ENCODE results near the gene SIGLEC15. TPM values are rescaled to one million over a fixed set of nuclear protein-coding genes. Genes with fewer than 3 reads are reported as not detected.

SIGLEC15 gene
- total and polyA plus RNA-seq, 8 donors, result 0.10 to 5.5 (median 0.76) TPM; not detected in 3

- no peaks in the 10 kb centered on the region for H3K4me1 ChIP-seq
- H3K27me3 ChIP-seq, result no peaks in the 10 kb centered on the region
- H3K27ac ChIP-seq, result no peak overlapping the region
- intact Hi-C loops (cut with DNase I; ENCODE audit: low total_unique reads), result no loop called here
- DNase-seq, result no peak
- peaks cover 0 to 6% (median 0%) of the 10 kb centered on the region in 4 donors for H3K9me3 ChIP-seq
- H3K4me3 ChIP-seq, result no peak overlapping the region
- TF ChIP-seq CTCF (IDR thresholded peaks at IDR 0.05), result no peak
- no peak for TF ChIP-seq EP300 (IDR thresholded peaks at IDR 0.05)
- TF ChIP-seq POLR2AphosphoS5 (IDR thresholded peaks at IDR 0.05), result no peak
- no peak for TF ChIP-seq POLR2A (IDR thresholded peaks at IDR 0.05)
- WGBS, 5 donors, result 88 to 96% (median 94%) methylated on average over 3 of the region's 3 CpGs
- no peaks in the 10 kb centered on the region for H3K36me3 ChIP-seq
Observed at GRCh38 chr18:45788861-45789260, 36.6 kb upstream of the SIGLEC15 start.

- intact Hi-C loops (cut with DNase I; ENCODE audit: low total_unique reads), result no loop called here
Observed at GRCh38 chr18:45792506-45793263, 32.8 kb upstream of the SIGLEC15 start.

GRCh38 chr18:45793264-45793965 lies 32.1 kb upstream of the SIGLEC15 start:
- Histone ChIP-seq H3K27me3 (no peaks in the 10 kb centered on the region), H3K27ac (no peak overlapping the region), H3K36me3 (no peaks in the 10 kb centered on the region), H3K9me3 (peaks cover 0 to 6% (median 0%) of the 10 kb centered on the region in 4 donors), H3K4me1 (no peaks in the 10 kb centered on the region), H3K4me3 (no peak overlapping the region)
- 48 to 56% (median 52%) methylated on average over 4 of the region's 4 CpGs for WGBS, 5 donors
- TF ChIP-seq POLR2AphosphoS5 (IDR thresholded peaks at IDR 0.05) (no peak), EP300 (IDR thresholded peaks at IDR 0.05) (no peak), POLR2A (IDR thresholded peaks at IDR 0.05) (no peak), CTCF (IDR thresholded peaks at IDR 0.05) (no peak)
- DNase-seq, result no peak
- intact Hi-C loops (cut with DNase I; ENCODE audit: low total_unique reads), result no loop called here

More at GRCh38 chr18:45792506-45793263, 32.8 kb upstream of the SIGLEC15 start:
- Histone ChIP-seq H3K4me3 (no peak overlapping the region), H3K27me3 (no peaks in the 10 kb centered on the region), H3K9me3 (peaks cover 0 to 6% (median 0%) of the 10 kb centered on the region in 4 donors), H3K27ac (no peak overlapping the region), H3K4me1 (no peaks in the 10 kb centered on the region), H3K36me3 (no peaks in the 10 kb centered on the region)
- DNase-seq, result no peak
- WGBS, 5 donors, result 85 to 93% (median 89%) methylated on average over 5 of the region's 5 CpGs
- TF ChIP-seq POLR2A (IDR thresholded peaks at IDR 0.05) (no peak), POLR2AphosphoS5 (IDR thresholded peaks at IDR 0.05) (no peak), CTCF (IDR thresholded peaks at IDR 0.05) (no peak), EP300 (IDR thresholded peaks at IDR 0.05) (no peak)

GRCh38 chr18:45801416-45802004 lies 24.0 kb upstream of the SIGLEC15 start:
- Histone ChIP-seq H3K9me3 (peaks cover 0 to 16% (median 9%) of the 10 kb centered on the region in 4 donors), H3K4me3 (no peak overlapping the region), H3K27ac (no peak overlapping the region), H3K27me3 (no peaks in the 10 kb centered on the region), H3K36me3 (no peaks in the 10 kb centered on the region), H3K4me1 (no peaks in the 10 kb centered on the region)
- no peak for TF ChIP-seq POLR2AphosphoS5 (IDR thresholded peaks at IDR 0.05)
- no peak for TF ChIP-seq EP300 (IDR thresholded peaks at IDR 0.05)
- no peak for TF ChIP-seq POLR2A (IDR thresholded peaks at IDR 0.05)
- TF ChIP-seq CTCF (IDR thresholded peaks at IDR 0.05), result no peak
- 88 to 100% (median 97%) methylated on average over 1 of the region's 1 CpG; no CpG with 5 or more reads in 1 of the 5 donors for WGBS, 5 donors
- intact Hi-C loops (cut with DNase I; ENCODE audit: low total_unique reads), result no loop called here
- DNase-seq, result no peak

Measured in stomach (tissue), 9 donors.